ENCODE measurements around the gene MALRD1. TPM values are rescaled to one million over a fixed set of nuclear protein-coding genes. Genes with fewer than 3 reads are reported as not detected.

Gene MALRD1
- total RNA-seq, 1 experiment from 2014 or later = 8.2 TPM

GRCh38 chr10:19231034-19231433, 182.4 kb downstream of the MALRD1 start:
- POLR2A ChIA-PET = no interaction called here
- Histone ChIP-seq H3K4me3 (ENCODE audit: low read depth, low read length) (no peak overlapping the region), H3K27me3 (replicated peaks; ENCODE audit: control insufficient read depth, insufficient read depth, low read length) (no peaks in the 10 kb centered on the region), H3K36me3 (ENCODE audit: control insufficient read depth, insufficient read depth, low read length) (no peaks in the 10 kb centered on the region), H3K4me1 (no peaks in the 10 kb centered on the region), H3K9me3 (no peaks in the 10 kb centered on the region)
- H3K27ac Mint-ChIP-seq (ENCODE audit: unreplicated experiment) = no peak overlapping the region
- CTCF ChIA-PET = no interaction called here
- intact Hi-C loops (cut with micrococcal nuclease; ENCODE audit: unreplicated experiment) = no loop called here
- BruUV-seq (replicated peaks) = no TSS peak
- H3K27me3 Mint-ChIP-seq (ENCODE audit: insufficient read depth, unreplicated experiment) = no peaks in the 10 kb centered on the region
- no peak for TF ChIP-seq CTCF (IDR thresholded peaks at IDR 0.05; ENCODE audit: insufficient read depth in 1 of 2, low read depth in 1 of 2, low read length in 1 of 2, severe bottlenecking in 1 of 2, unreplicated experiment in 1 of 2)
- H3K4me1 Mint-ChIP-seq (ENCODE audit: low read depth, unreplicated experiment) = no peaks in the 10 kb centered on the region
- no peak for DNase-seq
- H3K9me3 Mint-ChIP-seq (ENCODE audit: unreplicated experiment) = peaks cover 12% of the 10 kb centered on the region
- H3K4me3 Mint-ChIP-seq (ENCODE audit: unreplicated experiment) = no peak overlapping the region
- H3K36me3 Mint-ChIP-seq (ENCODE audit: insufficient read depth, unreplicated experiment) = no peaks in the 10 kb centered on the region

- no peaks in the 10 kb centered on the region for H3K9me3 ChIP-seq
- peaks cover 9% of the 10 kb centered on the region for H3K9me3 Mint-ChIP-seq (ENCODE audit: unreplicated experiment)
- no peak overlapping the region for H3K4me3 Mint-ChIP-seq (ENCODE audit: unreplicated experiment)
- no peaks in the 10 kb centered on the region for H3K27me3 ChIP-seq (replicated peaks; ENCODE audit: control insufficient read depth, insufficient read depth, low read length)
- H3K36me3 ChIP-seq (ENCODE audit: control insufficient read depth, insufficient read depth, low read length) = no peaks in the 10 kb centered on the region
- TF ChIP-seq CTCF (IDR thresholded peaks at IDR 0.05; ENCODE audit: insufficient read depth in 1 of 2, low read depth in 1 of 2, low read length in 1 of 2, severe bottlenecking in 1 of 2, unreplicated experiment in 1 of 2) = no peak
- H3K4me3 ChIP-seq (ENCODE audit: low read depth, low read length) = no peak overlapping the region
- ChIA-PET CTCF (no interaction called here), POLR2A (no interaction called here)
- 0 out of 2 replicates have a peak, but pooled peaks cover 7% of the 10 kb centered on the region for H3K4me1 ChIP-seq
- H3K36me3 Mint-ChIP-seq (ENCODE audit: insufficient read depth, unreplicated experiment) = no peaks in the 10 kb centered on the region
- H3K4me1 Mint-ChIP-seq (ENCODE audit: low read depth, unreplicated experiment) = peaks cover 8% of the 10 kb centered on the region
- intact Hi-C loops (cut with micrococcal nuclease; ENCODE audit: unreplicated experiment) = no loop called here
- no peak overlapping the region for H3K27ac Mint-ChIP-seq (ENCODE audit: unreplicated experiment)
- no TSS peak for BruUV-seq (replicated peaks)
- H3K27me3 Mint-ChIP-seq (ENCODE audit: insufficient read depth, unreplicated experiment) = no peaks in the 10 kb centered on the region
- no peak for DNase-seq
These were observed 197.5 kb downstream of the MALRD1 start for GRCh38 chr10:19245889-19246752.

GRCh38 chr10:19247843-19248242, 199.2 kb downstream of the MALRD1 start:
- 0 out of 2 replicates have a peak, but pooled peaks cover 7% of the 10 kb centered on the region for H3K4me1 ChIP-seq
- Mint-ChIP-seq H3K4me1 (ENCODE audit: low read depth, unreplicated experiment) (peaks cover 8% of the 10 kb centered on the region), H3K36me3 (ENCODE audit: insufficient read depth, unreplicated experiment) (no peaks in the 10 kb centered on the region), H3K4me3 (ENCODE audit: unreplicated experiment) (no peak overlapping the region), H3K27ac (ENCODE audit: unreplicated experiment) (no peak overlapping the region), H3K9me3 (ENCODE audit: unreplicated experiment) (no peaks in the 10 kb centered on the region), H3K27me3 (ENCODE audit: insufficient read depth, unreplicated experiment) (no peaks in the 10 kb centered on the region)
- TF ChIP-seq CTCF (IDR thresholded peaks at IDR 0.05; ENCODE audit: insufficient read depth in 1 of 2, low read depth in 1 of 2, low read length in 1 of 2, severe bottlenecking in 1 of 2, unreplicated experiment in 1 of 2) = no peak
- BruUV-seq (replicated peaks) = no TSS peak
- no peaks in the 10 kb centered on the region for H3K9me3 ChIP-seq
- H3K4me3 ChIP-seq (ENCODE audit: low read depth, low read length) = no peak overlapping the region
- ChIA-PET CTCF (no interaction called here), POLR2A (no interaction called here)
- intact Hi-C loops (cut with micrococcal nuclease; ENCODE audit: unreplicated experiment) = no loop called here
- H3K27me3 ChIP-seq (replicated peaks; ENCODE audit: control insufficient read depth, insufficient read depth, low read length) = no peaks in the 10 kb centered on the region
- DNase-seq = no peak
- no peaks in the 10 kb centered on the region for H3K36me3 ChIP-seq (ENCODE audit: control insufficient read depth, insufficient read depth, low read length)
